Skeletal muscle satellite cell (primary cell): Measurements from ENCODE around the gene CSNK2B.

Experiments
- H3K27me3 ChIP-seq: 2 replicates; pipeline ENCODE4 v1.7.0; 2013; ENCODE audit warnings: low read length; ENCODE audit not compliant: control insufficient read depth, insufficient read depth
- H3K36me3 ChIP-seq: 2 replicates; pipeline ENCODE4 v1.7.0; 2013; ENCODE audit warnings: mild to moderate bottlenecking, control low read depth, low read length; ENCODE audit not compliant: insufficient read depth
- H3K4me1 ChIP-seq: 2 replicates; pipeline ENCODE4 v1.7.0; 2013; ENCODE audit warnings: low read length; ENCODE audit not compliant: control insufficient read depth, insufficient read depth
- H3K4me2 ChIP-seq: 2 replicates; pipeline ENCODE4 v1.7.0; 2013; ENCODE audit warnings: mild to moderate bottlenecking, low read length
- H3K4me3 ChIP-seq: 2 replicates; pipeline ENCODE4 v1.7.0; 2013; ENCODE audit warnings: low read length
- H3K9ac ChIP-seq: 2 replicates; pipeline ENCODE4 v1.7.0; 2013; ENCODE audit warnings: mild to moderate bottlenecking, low read depth, low read length, moderate library complexity
- H3K9me3 ChIP-seq: replicated peaks from 2 replicates; pipeline ENCODE4 v1.7.0; 2013; ENCODE audit warnings: mild to moderate bottlenecking, control low read depth, low read length

Gene CSNK2B

DNA sequence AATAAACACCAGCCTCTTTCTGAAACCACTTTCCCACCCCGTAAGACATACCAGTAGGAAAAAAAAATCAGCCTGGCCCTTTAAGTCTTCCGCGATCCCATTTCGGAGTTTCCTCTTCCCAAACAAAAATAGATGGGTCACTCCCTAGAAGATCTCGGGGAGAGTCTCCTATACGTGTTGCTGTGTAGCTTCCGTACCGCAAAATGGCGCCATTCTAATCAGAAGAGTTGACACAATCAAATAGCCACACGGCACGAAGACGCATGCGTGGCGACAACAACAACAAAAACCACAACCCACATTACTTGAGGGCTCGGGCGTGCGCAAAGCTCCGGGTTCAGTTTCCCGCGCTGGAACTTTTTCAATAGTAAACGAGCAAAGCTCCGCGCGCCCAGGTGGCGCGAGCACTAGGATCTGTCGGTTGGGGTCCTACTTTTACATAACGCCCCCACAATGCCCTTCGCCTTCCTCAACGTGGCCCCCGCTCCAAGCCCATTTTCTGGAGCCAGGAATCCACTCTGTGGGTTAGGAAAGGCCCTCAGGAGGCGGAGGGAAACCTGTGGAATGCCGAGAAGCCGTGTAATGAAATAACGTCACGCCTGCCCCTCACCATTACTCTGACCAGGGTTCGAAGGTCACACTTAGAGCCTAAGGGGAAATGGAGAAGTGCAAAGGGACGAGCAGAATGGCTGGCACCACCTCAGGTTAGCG is 935 bp upstream of the CSNK2B start, which contains the start of gene GPANK1:
GPANK1 (minus strand) TSS at position 208 of the 711 bp plus-strand sequence. CDS start 519 bp downstream, outside the sequence.
- Histone ChIP-seq H3K27me3 (no peaks in the 10 kb centered on the region), H3K36me3 (peaks cover 34% of the 10 kb centered on the region), H3K9me3 (no peaks in the 10 kb centered on the region), H3K4me1 (peaks cover 26% of the 10 kb centered on the region), H3K4me3 (peak within 1 kb of the TSS; percentile 97), H3K9ac (peak within 1 kb of the TSS; percentile 94), H3K4me2 (peak within 1 kb of the TSS; percentile 92)

DNA sequence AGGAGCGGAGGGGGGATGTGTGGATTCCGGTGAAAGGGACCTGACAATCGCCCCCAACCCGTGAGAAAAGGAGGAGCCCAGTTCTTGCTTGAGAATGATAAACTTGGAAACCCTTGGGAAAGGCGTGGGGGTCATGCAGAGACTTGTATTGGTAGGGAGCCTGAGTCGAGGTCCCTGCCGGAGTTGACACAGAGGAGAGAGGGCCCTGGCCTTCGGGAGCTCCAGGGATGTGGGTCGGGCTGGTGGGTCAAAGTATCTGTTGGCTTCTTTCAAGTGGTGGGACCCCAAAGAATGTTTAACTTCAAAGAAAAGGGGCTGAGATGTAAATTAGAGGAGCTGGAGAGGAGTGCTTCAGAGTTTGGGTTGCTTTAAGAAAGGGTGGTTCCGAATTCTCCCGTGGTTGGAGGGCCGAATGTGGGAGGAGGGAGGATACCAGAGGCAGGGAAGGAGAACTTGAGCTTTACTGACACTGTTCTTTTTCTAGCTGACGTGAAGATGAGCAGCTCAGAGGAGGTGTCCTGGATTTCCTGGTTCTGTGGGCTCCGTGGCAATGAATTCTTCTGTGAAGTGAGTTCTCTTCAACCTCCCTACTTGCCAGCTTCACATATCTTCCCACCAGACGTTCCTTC is 571 bp downstream of the CSNK2B start:
- H3K9ac ChIP-seq: peak overlapping the region; percentile 94
- H3K4me1 ChIP-seq: peaks cover 20% of the 10 kb centered on the region
- H3K36me3 ChIP-seq: peaks cover 49% of the 10 kb centered on the region
- H3K4me3 ChIP-seq: peak overlapping the region; percentile 97
- H3K9me3 ChIP-seq: no peaks in the 10 kb centered on the region
- peak overlapping the region; percentile 92 for H3K4me2 ChIP-seq
- no peaks in the 10 kb centered on the region for H3K27me3 ChIP-seq

DNA sequence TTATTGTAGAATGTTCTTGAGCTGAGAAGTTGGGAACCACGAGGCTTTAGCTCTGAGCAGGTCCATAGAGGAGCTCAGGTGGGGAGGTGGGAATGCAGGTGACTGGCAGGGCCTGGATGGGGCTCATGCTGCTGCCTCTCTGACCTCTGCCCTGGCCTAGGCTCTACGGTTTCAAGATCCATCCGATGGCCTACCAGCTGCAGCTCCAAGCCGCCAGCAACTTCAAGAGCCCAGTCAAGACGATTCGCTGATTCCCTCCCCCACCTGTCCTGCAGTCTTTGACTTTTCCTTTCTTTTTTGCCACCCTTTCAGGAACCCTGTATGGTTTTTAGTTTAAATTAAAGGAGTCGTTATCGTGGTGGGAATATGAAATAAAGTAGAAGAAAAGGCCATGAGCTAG is 3.8 kb downstream of the CSNK2B start, which contains the start of gene LY6G5B:
LY6G5B (plus strand) TSS at position 301 of the 400 bp plus-strand sequence. CDS start 975 bp downstream, outside the sequence.
- Histone ChIP-seq H3K4me1 (peaks cover 5% of the 10 kb centered on the region), H3K9ac (no peak within 1 kb of the TSS), H3K27me3 (no peaks in the 10 kb centered on the region), H3K4me3 (no peak within 1 kb of the TSS), H3K9me3 (no peaks in the 10 kb centered on the region), H3K36me3 (peaks cover 68% of the 10 kb centered on the region), H3K4me2 (no peak within 1 kb of the TSS)

DNA sequence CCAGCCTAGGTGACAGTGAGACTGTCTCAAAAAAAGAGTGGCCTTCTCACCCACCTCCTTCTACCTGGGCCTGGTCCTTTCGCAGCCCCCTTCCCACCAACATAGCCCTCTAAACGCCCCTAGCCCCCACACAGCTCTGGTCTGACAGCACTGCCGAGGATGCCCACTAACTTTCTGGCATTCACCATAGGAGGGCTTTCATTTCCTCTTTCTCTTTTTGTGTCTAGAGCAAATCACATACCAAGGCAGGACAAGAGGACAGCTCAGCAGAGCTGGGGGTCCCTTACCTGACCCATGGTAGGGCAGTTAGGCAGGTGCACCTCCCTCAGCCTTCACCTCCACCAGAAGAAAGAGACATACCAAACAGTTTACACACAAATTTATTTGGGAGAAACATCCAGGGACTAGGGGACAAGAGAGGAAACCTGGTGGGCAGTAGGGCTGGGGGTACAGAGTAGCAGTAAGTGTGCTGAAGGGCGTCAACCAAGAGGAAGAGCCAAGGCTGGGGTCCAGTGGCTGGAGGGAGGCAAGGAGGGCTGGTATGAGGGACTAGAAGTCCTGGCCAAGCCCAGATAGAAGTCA is 10.5 kb downstream of the CSNK2B start:
- Histone ChIP-seq H3K9me3 (no peaks in the 10 kb centered on the region), H3K27me3 (no peaks in the 10 kb centered on the region), H3K4me1 (peaks cover 13% of the 10 kb centered on the region), H3K4me3 (no peak overlapping the region), H3K4me2 (no peak overlapping the region), H3K9ac (no peak overlapping the region), H3K36me3 (peaks cover 21% of the 10 kb centered on the region)

DNA sequence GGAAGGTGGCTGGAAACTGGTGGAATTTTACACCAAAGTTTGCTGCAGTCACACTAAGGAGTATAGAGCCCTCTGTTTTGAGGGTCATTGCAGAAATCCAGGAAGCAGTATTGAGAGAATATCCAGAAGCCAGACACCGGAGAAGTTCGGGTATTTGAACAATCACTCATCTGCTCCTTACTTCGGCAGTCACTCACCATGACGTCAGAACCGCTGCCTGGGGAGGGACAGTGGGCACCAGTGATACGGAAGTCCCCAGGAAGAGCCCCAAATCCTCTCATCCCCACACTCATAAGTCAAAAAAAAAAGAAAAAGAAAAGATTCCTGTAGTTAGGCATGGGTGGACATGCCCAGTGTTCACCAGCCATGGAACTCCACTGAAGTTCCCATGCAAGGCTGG is 11.0 kb downstream of the CSNK2B start:
- H3K4me2 ChIP-seq: no peak overlapping the region
- no peaks in the 10 kb centered on the region for H3K27me3 ChIP-seq
- peaks cover 16% of the 10 kb centered on the region for H3K4me1 ChIP-seq
- H3K4me3 ChIP-seq: no peak overlapping the region
- no peaks in the 10 kb centered on the region for H3K9me3 ChIP-seq
- H3K36me3 ChIP-seq: peaks cover 17% of the 10 kb centered on the region
- no peak overlapping the region for H3K9ac ChIP-seq

DNA sequence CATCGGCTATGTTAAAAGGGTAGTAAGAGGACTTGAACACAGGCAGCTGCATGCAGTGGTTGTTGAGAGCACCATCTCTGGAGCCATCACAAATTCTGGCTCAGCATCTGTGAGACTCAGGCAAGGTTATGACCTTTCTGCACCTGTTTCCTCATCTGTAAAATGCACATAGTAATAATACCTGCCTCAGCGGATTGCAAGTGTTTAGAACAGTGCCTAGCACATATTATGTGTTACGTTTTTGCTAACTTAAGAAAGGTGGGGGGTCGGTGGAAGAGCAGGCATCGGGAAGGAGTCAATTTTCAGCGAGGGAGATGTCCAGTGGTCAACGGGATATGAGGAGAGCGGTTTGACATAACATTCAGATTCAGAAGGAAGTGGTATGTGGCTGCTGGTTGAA is 12.1 kb downstream of the CSNK2B start:
- Histone ChIP-seq H3K9ac (no peak overlapping the region), H3K27me3 (no peaks in the 10 kb centered on the region), H3K9me3 (no peaks in the 10 kb centered on the region), H3K36me3 (peaks cover 8% of the 10 kb centered on the region), H3K4me2 (no peak overlapping the region), H3K4me1 (peaks cover 16% of the 10 kb centered on the region), H3K4me3 (no peak overlapping the region)

DNA sequence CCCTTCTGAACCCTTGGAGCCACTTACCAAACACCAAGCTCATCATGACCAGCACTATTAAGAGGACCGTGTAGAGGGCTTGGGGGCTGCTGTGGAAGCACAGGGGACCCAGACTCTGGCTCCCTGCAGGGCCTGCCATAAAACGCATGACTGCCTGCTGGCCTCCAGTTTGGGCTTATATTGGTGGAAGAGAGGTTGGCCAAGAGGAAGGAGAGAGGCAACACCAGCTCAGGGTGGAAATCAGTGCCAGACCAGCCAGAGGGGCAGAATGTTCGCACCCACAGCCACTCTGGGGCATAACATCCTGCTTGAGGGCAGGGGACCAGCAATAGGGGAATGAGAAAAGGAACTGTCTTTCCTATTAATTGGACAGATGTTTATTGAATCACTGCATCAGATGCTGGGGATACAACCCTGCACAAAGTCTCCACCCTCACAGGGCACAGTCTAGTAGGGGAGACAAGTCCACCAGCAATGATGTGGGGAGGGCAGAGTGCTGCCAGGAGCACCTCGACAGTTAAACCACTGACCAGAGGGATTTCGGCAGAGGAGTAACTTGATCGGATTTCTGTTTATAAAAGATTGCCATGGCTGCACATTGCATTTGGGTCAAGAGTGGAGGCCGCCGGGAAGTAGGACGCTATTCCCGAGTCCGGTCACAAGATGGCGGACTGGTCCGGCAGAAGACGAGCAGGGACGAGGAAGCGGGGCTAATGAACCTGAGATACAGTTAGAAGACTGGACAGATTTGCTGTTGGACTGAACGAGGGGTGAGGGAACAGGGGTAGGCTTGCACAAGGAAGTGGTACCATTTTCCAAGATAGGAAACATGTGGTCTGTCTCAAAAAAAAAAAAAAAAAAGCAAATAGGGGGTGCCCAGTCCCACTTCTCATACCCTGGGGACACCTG is 14.6 kb downstream of the CSNK2B start, which contains the start of gene LY6G5C:
LY6G5C (minus strand) TSS at position 842 of the 909 bp plus-strand sequence; CDS start at position 148, 694 bp downstream.
- Histone ChIP-seq H3K4me1 (peaks cover 16% of the 10 kb centered on the region), H3K4me2 (peak within 1 kb of the TSS; percentile 92), H3K27me3 (no peaks in the 10 kb centered on the region), H3K9ac (peak within 1 kb of the TSS; percentile 83), H3K4me3 (peak within 1 kb of the TSS; percentile 70), H3K36me3 (peaks cover 5% of the 10 kb centered on the region), H3K9me3 (no peaks in the 10 kb centered on the region)

DNA sequence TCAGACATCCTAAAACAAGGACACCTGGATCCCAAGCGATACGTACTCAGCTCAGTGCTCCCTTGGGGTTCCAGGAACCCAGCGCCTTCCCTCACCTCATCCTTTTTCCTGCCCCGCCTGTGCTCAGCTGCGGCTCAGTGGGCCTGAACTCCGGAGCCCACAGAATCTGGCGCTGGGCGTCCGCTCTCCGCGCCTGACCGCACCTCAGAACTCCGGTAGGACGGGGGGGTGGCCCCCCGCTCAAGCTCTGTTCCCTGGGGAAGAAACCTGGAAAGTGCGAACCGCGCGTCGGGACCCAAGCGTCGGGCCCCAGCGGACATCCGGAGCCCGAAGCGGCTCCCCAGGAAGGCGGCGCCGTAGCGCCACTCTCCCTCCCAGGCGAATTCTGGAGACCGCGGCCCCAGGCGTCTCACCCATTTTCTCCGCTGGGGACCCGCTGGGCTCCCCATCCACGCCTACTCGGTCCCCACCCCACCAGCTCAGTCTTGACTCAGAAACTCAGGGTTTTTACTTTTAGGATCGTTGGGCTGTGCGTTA is 15.3 kb downstream of the CSNK2B start:
- H3K27me3 ChIP-seq: no peaks in the 10 kb centered on the region
- peak overlapping the region; percentile 83 for H3K9ac ChIP-seq
- peak overlapping the region; percentile 70 for H3K4me3 ChIP-seq
- no peaks in the 10 kb centered on the region for H3K9me3 ChIP-seq
- H3K36me3 ChIP-seq: peaks cover 7% of the 10 kb centered on the region
- H3K4me2 ChIP-seq: peak overlapping the region; percentile 92
- peaks cover 16% of the 10 kb centered on the region for H3K4me1 ChIP-seq

DNA sequence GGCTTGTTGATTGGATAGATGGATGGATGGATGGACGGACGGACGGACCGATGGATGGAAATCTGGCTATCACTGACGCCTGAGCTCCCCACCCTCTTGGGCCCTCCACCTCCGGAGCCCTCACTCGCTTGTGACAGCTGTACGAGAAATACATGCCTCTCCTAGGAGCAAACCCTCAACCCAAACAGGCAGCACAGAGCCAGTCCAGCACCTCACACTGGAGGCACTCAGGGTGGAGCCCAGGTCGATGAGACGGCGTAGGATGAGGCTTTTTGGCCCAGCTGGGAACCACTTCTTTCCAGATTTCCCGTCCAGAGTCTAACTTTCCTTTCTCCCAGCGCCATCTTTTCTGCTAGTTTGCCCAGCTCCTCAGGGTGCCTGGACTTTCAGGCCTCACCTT is 17.7 kb downstream of the CSNK2B start:
- H3K9ac ChIP-seq: no peak overlapping the region
- H3K4me3 ChIP-seq: no peak overlapping the region
- H3K4me1 ChIP-seq: peaks cover 16% of the 10 kb centered on the region

DNA sequence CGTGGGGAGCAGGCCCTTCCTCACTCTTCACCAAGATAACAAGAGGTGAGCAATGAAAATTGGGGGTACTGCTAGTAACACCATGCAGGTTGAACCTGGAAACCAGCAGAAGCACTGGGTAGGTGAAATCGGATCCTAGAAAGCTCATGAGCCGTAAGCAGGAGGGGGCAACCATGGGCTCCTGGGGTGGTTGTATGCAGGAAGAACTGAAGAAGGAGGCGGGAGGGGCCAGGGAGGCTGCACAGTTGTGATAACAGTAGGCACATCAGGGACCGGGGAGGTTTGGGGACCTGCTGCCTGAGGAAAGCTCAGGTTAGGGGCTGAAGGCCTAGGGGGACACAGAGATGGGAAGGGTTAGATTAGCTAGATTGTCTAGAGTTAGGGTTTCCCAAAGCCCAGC is 20.6 kb downstream of the CSNK2B start:
- Histone ChIP-seq H3K9me3 (no peaks in the 10 kb centered on the region), H3K4me1 (peaks cover 3% of the 10 kb centered on the region), H3K4me2 (no peak overlapping the region), H3K4me3 (no peak overlapping the region), H3K27me3 (no peaks in the 10 kb centered on the region), H3K9ac (no peak overlapping the region), H3K36me3 (peaks cover 54% of the 10 kb centered on the region)

More for the DNA sequence above, 17.7 kb downstream of the CSNK2B start:
- Histone ChIP-seq H3K36me3 (peaks cover 31% of the 10 kb centered on the region), H3K4me2 (no peak overlapping the region), H3K27me3 (no peaks in the 10 kb centered on the region), H3K9me3 (no peaks in the 10 kb centered on the region)
